GM18498 (cell line): ENCODE data around the gene UBAC2.
"Not testable (repeated sequence)": the region's sequence is repeated elsewhere in the genome, so short reads cannot be mapped to it uniquely, and the experiment has no call there.

ENCODE experiments used
- ATAC-seq: cut with Tn5 transposase; IDR thresholded peaks from one replicate; pipeline ENCODE4 v1.9.1; 2021; ENCODE audit warnings: mild to moderate bottlenecking, moderate library complexity; ENCODE audit not compliant: unreplicated experiment

UBAC2 gene

GRCh38 chr13:99182439-99182838, 18.2 kb upstream of the UBAC2 start:
- ATAC-seq: no peak

GRCh38 chr13:99185606-99186005, 15.0 kb upstream of the UBAC2 start:
- no peak for ATAC-seq

- no peak for ATAC-seq
Observed at GRCh38 chr13:99190147-99190985, 10.3 kb upstream of the UBAC2 start.

- ATAC-seq: no peak
Observed at GRCh38 chr13:99191336-99191899, 9.2 kb upstream of the UBAC2 start.

- no peak for ATAC-seq
Observed at GRCh38 chr13:99191900-99192399, 8.7 kb upstream of the UBAC2 start.

GRCh38 chr13:99192480-99192879, 8.2 kb upstream of the UBAC2 start:
- ATAC-seq: no peak

GRCh38 chr13:99193152-99193551, 7.5 kb upstream of the UBAC2 start:
- no peak for ATAC-seq

GRCh38 chr13:99196466-99197116, 4.1 kb upstream of the UBAC2 start:
- no peak for ATAC-seq

GRCh38 chr13:99197117-99197651, 3.5 kb upstream of the UBAC2 start:
- ATAC-seq: no peak

- ATAC-seq: peak; percentile 7
Observed at GRCh38 chr13:99199541-99200431, 868 bp upstream of the UBAC2 start.

GRCh38 chr13:99203601-99204579, 3.2 kb downstream of the UBAC2 start:
- ATAC-seq: no peak

- ATAC-seq: no peak
Observed at GRCh38 chr13:99205621-99206220, 5.1 kb downstream of the UBAC2 start.

GRCh38 chr13:99206226-99206625, 5.6 kb downstream of the UBAC2 start:
- no peak for ATAC-seq

GRCh38 chr13:99206873-99207272, 6.2 kb downstream of the UBAC2 start:
- ATAC-seq: no peak

GRCh38 chr13:99207511-99207910, 6.9 kb downstream of the UBAC2 start:
- ATAC-seq: no peak

GRCh38 chr13:99208185-99208584, 7.5 kb downstream of the UBAC2 start:
- no peak for ATAC-seq

- no peak for ATAC-seq
Observed at GRCh38 chr13:99208845-99209527, 8.3 kb downstream of the UBAC2 start.

- not testable (repeated sequence) for ATAC-seq
Observed at GRCh38 chr13:99210627-99211026, 10.0 kb downstream of the UBAC2 start.
